Panc1 (cell line): ENCODE data around the gene NCAM1. TPM values are rescaled to one million over a fixed set of nuclear protein-coding genes. Genes with fewer than 3 reads are reported as not detected.

ENCODE experiments used
- ATAC-seq: fragments of 200-7000 bp; cut with Tn5 transposase; 2 replicates; pipeline ENCODE4 v1.9.1; 2020; ENCODE audit warnings: mild to moderate bottlenecking, moderate library complexity
- BruUV-seq: library from RNA; stranded (reverse); fragments of 400-500 nt; replicated peaks from 2 replicates; lab custom pipeline; 2021; lab: Mats Ljungman, UMichigan
- CTCF ChIA-PET: fragments of 300-600 bp; sonication (Branson Sonifier 250); formaldehyde crosslinking; loops from one replicate; lab custom pipeline; 2022; ENCODE audit warnings: antibody characterized with exemption; lab: Charles Lee
- POLR2A ChIA-PET: fragments of 300-600 bp; sonication (Branson Sonifier 250); formaldehyde crosslinking; loops from one replicate; lab custom pipeline; 2022; ENCODE audit warnings: antibody characterized with exemption; lab: Charles Lee
- DNase-seq: peaks from one replicate; pipeline ENCODE4 v3.0.0-alpha.2; 2010; ENCODE audit warnings: low read depth, low spot score
- H3K27ac ChIP-seq: 2 replicates; pipeline ENCODE4 v1.5.1; 2011; ENCODE audit warnings: mild to moderate bottlenecking, low read length, inconsistent platforms
- H3K27me3 ChIP-seq: fragments of 200-500 bp; sonication (Bioruptor generic); 2 replicates; pipeline ENCODE4 v1.6.0; 2014; ENCODE audit warnings: low read length, inconsistent platforms; ENCODE audit not compliant: control insufficient read depth, insufficient read depth
- H3K36me3 ChIP-seq: fragments of 200-500 bp; sonication (Bioruptor generic); 2 replicates; pipeline ENCODE4 v1.5.1; 2014; ENCODE audit warnings: inconsistent platforms, mild to moderate bottlenecking, low read length, moderate library complexity; ENCODE audit not compliant: control insufficient read depth, insufficient read depth
- H3K4me1 ChIP-seq: 2 replicates; pipeline ENCODE4 v1.5.1; 2011; ENCODE audit warnings: inconsistent platforms, mild to moderate bottlenecking, low read length, moderate library complexity; ENCODE audit not compliant: control insufficient read depth, insufficient read depth
- H3K4me3 ChIP-seq, 2 experiments: 2 replicates each; pipeline ENCODE4 v1.5.1; 2011 to 2012; ENCODE audit warnings: low read depth in 2 of 2, low read length in 2 of 2, mild to moderate bottlenecking in 2 of 2, inconsistent platforms in 1 of 2, moderate library complexity in 1 of 2
- H3K9me3 ChIP-seq: fragments of 200-500 bp; sonication (Bioruptor generic); 2 replicates; pipeline ENCODE4 v1.5.1; 2014; ENCODE audit warnings: low read depth, mild to moderate bottlenecking, inconsistent platforms, low read length, moderate library complexity; ENCODE audit not compliant: control insufficient read depth, insufficient read depth
- POLR2AphosphoS5 ChIP-seq: IDR thresholded peaks from 2 replicates; pipeline ENCODE4 v1.6.1; 2012; ENCODE audit warnings: mild to moderate bottlenecking, low read depth, low read length, moderate library complexity
- SIN3A ChIP-seq: IDR thresholded peaks from 2 replicates; pipeline ENCODE4 v1.6.1; 2012; ENCODE audit warnings: low read depth, mild to moderate bottlenecking, low read length, moderate library complexity, borderline replicate concordance; ENCODE audit not compliant: insufficient read depth
- TCF7L2 ChIP-seq: IDR thresholded peaks from 2 replicates; pipeline ENCODE4 v1.6.1; 2011; ENCODE audit warnings: mild to moderate bottlenecking, low read depth, low read length, inconsistent platforms
- in situ Hi-C: cut with HindIII; loops from 2 replicates; pipeline ENCODE4 v1.10.0; 2016; ENCODE audit warnings: low sequenced_read_pairs, low pct_unique_long_range_greater_than_20kb
- intact Hi-C: fragments of 100-400 bp; cut with micrococcal nuclease; formaldehyde crosslinking; loops from one replicate; pipeline ENCODE4 v1.10.0; 2022; ENCODE audit not compliant: unreplicated experiment
- total RNA-seq: library from RNA; stranded (reverse); gene quantifications from one replicate; pipeline ENCODE4 v1.2.1, GENCODE V29; 2021; ENCODE audit not compliant: unreplicated experiment
- TF ChIP-seq, protein P1 (sequence below): fragments of 450-650 bp; IDR thresholded peaks from 2 replicates; pipeline ENCODE4 v1.5.1; 2017; ENCODE audit warnings: mild to moderate bottlenecking
- TF ChIP-seq, protein P2 (sequence below), 2 experiments: IDR thresholded peaks; 2 replicates each; pipeline ENCODE4 v1.6.1; 2011 to 2012; ENCODE audit warnings: low read depth in 2 of 2, control low read depth in 1 of 2, low read length in 1 of 2, mild to moderate bottlenecking in 1 of 2, moderate library complexity in 1 of 2; ENCODE audit not compliant: insufficient read depth in 1 of 2

Gene NCAM1
- total RNA-seq, 1 experiment from 2014 or later, result 0.18 TPM

DNA sequence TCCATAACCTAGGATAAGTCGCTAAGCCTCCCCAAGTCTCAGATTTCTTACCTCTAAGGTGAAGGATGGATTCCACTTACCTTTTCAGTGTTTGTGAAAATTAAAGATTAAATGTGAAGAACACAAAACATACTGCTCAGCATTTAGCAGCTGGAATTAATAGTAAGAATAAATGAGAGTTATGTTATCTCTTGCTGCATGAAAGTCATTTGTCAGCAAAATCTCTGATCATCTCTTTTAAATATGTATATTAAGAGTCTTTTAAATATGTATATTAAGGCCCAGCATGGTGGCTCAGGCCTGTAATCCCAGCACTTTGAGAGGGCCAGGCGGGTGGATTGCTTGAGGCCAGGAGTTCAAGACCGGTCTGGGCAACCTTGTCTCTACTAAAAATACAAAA, 280.8 kb downstream of the NCAM1 start:
- in situ Hi-C loops (no loop called here), intact Hi-C loops (no loop called here)
- no peak for ATAC-seq
- H3K27ac ChIP-seq, result no peak overlapping the region
- H3K36me3 ChIP-seq, result no peaks in the 10 kb centered on the region
- BruUV-seq, result no TSS peak
- DNase-seq, result no peak
- ChIA-PET CTCF (no interaction called here), POLR2A (no interaction called here)
- H3K27me3 ChIP-seq, result peaks cover 34% of the 10 kb centered on the region
- H3K4me3 ChIP-seq, result no peak overlapping the region
- H3K9me3 ChIP-seq, result no peaks in the 10 kb centered on the region
- TF ChIP-seq TCF7L2, result no peak
- TF ChIP-seq, protein P1, sequence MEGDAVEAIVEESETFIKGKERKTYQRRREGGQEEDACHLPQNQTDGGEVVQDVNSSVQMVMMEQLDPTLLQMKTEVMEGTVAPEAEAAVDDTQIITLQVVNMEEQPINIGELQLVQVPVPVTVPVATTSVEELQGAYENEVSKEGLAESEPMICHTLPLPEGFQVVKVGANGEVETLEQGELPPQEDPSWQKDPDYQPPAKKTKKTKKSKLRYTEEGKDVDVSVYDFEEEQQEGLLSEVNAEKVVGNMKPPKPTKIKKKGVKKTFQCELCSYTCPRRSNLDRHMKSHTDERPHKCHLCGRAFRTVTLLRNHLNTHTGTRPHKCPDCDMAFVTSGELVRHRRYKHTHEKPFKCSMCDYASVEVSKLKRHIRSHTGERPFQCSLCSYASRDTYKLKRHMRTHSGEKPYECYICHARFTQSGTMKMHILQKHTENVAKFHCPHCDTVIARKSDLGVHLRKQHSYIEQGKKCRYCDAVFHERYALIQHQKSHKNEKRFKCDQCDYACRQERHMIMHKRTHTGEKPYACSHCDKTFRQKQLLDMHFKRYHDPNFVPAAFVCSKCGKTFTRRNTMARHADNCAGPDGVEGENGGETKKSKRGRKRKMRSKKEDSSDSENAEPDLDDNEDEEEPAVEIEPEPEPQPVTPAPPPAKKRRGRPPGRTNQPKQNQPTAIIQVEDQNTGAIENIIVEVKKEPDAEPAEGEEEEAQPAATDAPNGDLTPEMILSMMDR, result no peak
- no peak for TF ChIP-seq POLR2AphosphoS5
- no peak for TF ChIP-seq SIN3A
- TF ChIP-seq, protein P2, sequence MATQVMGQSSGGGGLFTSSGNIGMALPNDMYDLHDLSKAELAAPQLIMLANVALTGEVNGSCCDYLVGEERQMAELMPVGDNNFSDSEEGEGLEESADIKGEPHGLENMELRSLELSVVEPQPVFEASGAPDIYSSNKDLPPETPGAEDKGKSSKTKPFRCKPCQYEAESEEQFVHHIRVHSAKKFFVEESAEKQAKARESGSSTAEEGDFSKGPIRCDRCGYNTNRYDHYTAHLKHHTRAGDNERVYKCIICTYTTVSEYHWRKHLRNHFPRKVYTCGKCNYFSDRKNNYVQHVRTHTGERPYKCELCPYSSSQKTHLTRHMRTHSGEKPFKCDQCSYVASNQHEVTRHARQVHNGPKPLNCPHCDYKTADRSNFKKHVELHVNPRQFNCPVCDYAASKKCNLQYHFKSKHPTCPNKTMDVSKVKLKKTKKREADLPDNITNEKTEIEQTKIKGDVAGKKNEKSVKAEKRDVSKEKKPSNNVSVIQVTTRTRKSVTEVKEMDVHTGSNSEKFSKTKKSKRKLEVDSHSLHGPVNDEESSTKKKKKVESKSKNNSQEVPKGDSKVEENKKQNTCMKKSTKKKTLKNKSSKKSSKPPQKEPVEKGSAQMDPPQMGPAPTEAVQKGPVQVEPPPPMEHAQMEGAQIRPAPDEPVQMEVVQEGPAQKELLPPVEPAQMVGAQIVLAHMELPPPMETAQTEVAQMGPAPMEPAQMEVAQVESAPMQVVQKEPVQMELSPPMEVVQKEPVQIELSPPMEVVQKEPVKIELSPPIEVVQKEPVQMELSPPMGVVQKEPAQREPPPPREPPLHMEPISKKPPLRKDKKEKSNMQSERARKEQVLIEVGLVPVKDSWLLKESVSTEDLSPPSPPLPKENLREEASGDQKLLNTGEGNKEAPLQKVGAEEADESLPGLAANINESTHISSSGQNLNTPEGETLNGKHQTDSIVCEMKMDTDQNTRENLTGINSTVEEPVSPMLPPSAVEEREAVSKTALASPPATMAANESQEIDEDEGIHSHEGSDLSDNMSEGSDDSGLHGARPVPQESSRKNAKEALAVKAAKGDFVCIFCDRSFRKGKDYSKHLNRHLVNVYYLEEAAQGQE (IDR thresholded peaks at IDR 0.05; ENCODE audit: insufficient read depth in 1 of 2, low read depth in 2 of 2, low read length in 1 of 2), result no peak
- no peaks in the 10 kb centered on the region for H3K4me1 ChIP-seq

DNA sequence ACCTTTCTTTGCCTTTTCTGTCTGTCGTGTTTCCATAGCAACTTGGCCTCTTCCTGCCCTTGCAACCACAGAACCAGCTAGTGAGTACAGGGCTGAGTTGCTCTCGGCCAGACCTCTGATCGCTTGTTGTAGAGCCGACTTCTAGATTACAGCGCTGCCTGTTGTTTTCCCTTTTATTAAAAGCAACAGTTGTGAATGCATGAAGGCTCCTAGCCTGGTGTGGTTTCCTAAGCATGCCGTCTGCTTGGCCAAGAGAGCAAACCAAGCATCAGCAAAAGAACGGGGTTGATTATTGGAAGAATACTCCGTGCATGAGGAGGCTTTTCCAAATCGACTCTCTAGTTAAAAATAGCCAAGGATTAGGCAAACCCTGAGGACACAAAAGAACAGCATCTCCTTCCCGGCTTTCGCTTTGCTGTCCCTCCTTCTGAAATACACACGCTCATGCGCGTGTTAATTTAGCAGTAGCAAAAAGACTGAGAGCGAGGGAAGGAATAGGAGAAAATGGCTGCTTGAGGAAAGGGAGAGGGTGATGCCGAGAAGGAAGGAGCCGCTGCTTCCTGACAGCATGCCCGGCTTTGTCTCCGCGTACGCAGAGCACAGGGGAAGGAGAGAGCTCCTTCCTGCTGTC, 281.7 kb downstream of the NCAM1 start:
- Histone ChIP-seq H3K4me3 (no peak overlapping the region), H3K9me3 (no peaks in the 10 kb centered on the region), H3K36me3 (no peaks in the 10 kb centered on the region), H3K27ac (no peak overlapping the region), H3K4me1 (no peaks in the 10 kb centered on the region), H3K27me3 (peaks cover 37% of the 10 kb centered on the region)
- no TSS peak for BruUV-seq
- DNase-seq, result no peak
- no peak for ATAC-seq
- in situ Hi-C loops (no loop called here), intact Hi-C loops (no loop called here)
- CTCF ChIA-PET, result no interaction called here
- TF ChIP-seq POLR2AphosphoS5 (no peak), TCF7L2 (no peak), SIN3A (no peak)
- TF ChIP-seq, protein P2 (IDR thresholded peaks at IDR 0.05; ENCODE audit: insufficient read depth in 1 of 2, low read depth in 2 of 2, low read length in 1 of 2), result no peak
- TF ChIP-seq, protein P1, result no peak
- POLR2A ChIA-PET, result no interaction called here
